ENCODE results near the gene ANKRD9.

Gene ANKRD9

GRCh38 chr14:102514987-102515733 lies 5.6 kb upstream of the ANKRD9 start:
- TF ChIP-seq CTCF (IDR thresholded peaks at IDR 0.05; ENCODE audit: low read depth, low read length): no peak
- no peak overlapping the region for H3K4me3 ChIP-seq (replicated peaks in 1 of 2; ENCODE audit: low read depth in 2 of 2, low read length in 2 of 2)
- no peak for DNase-seq (ENCODE audit: low read depth in 2 of 2)

DNA sequence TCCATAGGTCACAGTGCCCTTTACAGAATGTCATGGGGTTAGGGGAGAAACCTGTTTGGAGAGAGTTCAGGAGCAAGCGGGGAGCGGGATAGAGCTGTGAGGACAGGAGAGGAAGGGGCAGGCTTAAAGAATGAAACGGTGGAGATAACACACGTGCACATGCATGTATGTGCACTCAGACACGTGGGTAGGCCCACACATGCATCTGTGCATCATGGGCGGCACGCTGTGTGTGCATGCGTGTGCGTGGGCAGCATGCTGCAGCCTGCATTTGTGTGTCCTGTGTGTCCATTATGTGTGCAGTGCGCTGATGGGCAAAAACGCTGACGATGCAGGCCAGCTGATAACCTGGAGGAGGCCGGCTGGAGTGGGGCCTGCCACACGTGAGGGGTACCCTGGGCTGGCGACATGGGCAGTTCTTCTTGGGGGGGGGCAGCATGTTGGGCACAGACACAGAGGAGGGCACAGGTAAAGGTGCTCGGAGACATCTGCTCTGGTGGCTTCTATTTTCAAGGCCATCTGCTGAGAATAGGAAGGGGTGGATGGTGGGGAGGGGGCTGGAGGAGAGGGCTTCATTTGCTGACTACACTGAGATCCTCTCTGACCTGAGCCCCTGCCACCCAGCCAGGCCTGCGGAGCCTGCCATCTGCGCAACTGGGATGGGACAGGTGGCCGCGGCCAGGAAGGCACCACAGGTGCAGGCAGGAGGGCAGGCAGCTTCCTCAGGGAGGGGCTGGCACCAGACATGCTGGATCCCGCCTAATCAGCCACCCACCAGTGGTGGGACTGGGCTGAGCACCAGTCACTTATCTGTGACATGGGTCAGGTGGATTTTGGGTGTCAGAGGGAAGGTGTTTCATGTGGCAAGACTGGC lies 4.6 kb upstream of the ANKRD9 start:
- H3K4me3 ChIP-seq (replicated peaks in 1 of 2; ENCODE audit: low read depth in 2 of 2, low read length in 2 of 2): no peak overlapping the region
- TF ChIP-seq CTCF (IDR thresholded peaks at IDR 0.05; ENCODE audit: low read depth, low read length): no peak

DNA sequence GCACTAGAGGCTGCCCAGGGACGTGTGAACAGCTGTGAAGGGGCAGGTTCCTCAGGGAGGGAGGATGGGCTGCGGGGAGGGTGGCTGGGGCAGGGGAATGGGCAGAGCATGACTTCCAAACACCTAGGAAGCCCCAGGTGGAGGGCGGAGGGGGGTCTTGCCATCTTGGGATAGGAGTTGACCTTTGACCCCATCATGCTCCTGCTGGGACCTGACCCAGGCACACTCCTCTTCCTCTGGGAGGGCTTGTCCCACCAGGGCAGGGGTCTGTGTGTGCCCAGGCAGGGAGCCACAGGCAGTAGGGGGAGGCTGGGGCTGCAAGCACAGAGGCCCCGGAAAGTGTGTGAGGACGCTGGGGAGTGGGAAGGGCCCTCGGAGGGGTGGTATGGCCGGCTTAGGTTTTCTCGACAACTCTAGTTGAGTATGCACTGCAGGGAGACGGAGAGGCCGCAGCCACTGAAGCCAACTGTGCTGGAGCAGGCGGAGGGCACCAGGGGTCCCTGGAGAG lies 3.3 kb upstream of the ANKRD9 start:
- DNase-seq (ENCODE audit: low read depth in 2 of 2): no peak
- no peak overlapping the region for H3K4me3 ChIP-seq (replicated peaks in 1 of 2; ENCODE audit: low read depth in 2 of 2, low read length in 2 of 2)
- TF ChIP-seq CTCF (IDR thresholded peaks at IDR 0.05; ENCODE audit: low read depth, low read length): no peak

More for the DNA sequence above, 4.6 kb upstream of the ANKRD9 start:
- DNase-seq (ENCODE audit: low read depth in 2 of 2): no peak

DNA sequence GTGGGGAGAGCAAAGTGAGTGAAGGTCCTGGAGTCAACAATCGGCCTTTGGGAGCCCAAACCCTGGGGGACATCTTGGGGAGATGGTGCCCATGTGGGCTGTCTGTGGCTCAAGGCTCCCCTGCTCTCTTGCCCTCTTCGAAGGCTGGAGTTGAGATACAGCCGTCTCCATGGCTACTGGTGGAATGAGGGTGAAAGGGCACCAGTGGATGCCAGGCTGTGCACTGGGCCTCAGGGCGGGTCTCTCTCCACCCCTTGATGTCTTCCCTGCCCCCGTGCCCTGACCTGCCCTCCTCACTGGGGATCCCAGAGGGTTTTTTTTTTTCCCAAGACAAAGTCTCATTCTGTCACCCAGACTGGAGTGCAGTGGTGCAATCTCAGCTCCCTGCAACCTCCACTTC lies 2.0 kb upstream of the ANKRD9 start:
- TF ChIP-seq CTCF (IDR thresholded peaks at IDR 0.05; ENCODE audit: low read depth, low read length): no peak
- no peak for DNase-seq (ENCODE audit: low read depth in 2 of 2)
- no peak overlapping the region for H3K4me3 ChIP-seq (replicated peaks in 1 of 2; ENCODE audit: low read depth in 2 of 2, low read length in 2 of 2)

GRCh38 chr14:102510616-102511520 lies 1.3 kb upstream of the ANKRD9 start:
- no peak overlapping the region for H3K4me3 ChIP-seq (replicated peaks in 1 of 2; ENCODE audit: low read depth in 2 of 2, low read length in 2 of 2)
- TF ChIP-seq CTCF (IDR thresholded peaks at IDR 0.05; ENCODE audit: low read depth, low read length): no peak
- DNase-seq (ENCODE audit: low read depth in 2 of 2): no peak
